SH-SY5Y (cell line): Measurements from ENCODE around the gene CAPN15.

Experiments used
- GATA2 ChIP-seq: IDR thresholded peaks from 2 replicates; pipeline ENCODE4 v1.6.1; 2011; ENCODE audit warnings: mild to moderate bottlenecking, low read depth, low read length
- GATA3 ChIP-seq: IDR thresholded peaks from 2 replicates; pipeline ENCODE4 v1.6.1; 2011; ENCODE audit warnings: low read depth, mild to moderate bottlenecking, low read length, moderate library complexity

- no peak for TF ChIP-seq GATA3
- no peak for TF ChIP-seq GATA2
Observed at GRCh38 chr16:558298-559020, 30.9 kb downstream of the CAPN15 start.
